SU-DHL-6 (cell line): ENCODE results near the gene KIF24.

ENCODE experiments used
- H2AFZ ChIP-seq: fragments of 200-600 bp; sonication (generic); 2 replicates; pipeline ENCODE4 v1.6.1; 2014; ENCODE audit warnings: low read depth, mild to moderate bottlenecking, moderate library complexity, mixed read lengths, antibody characterized with exemption, low read length; ENCODE audit not compliant: severe bottlenecking
- H3F3A ChIP-seq: fragments of 200-600 bp; shearing (Covaris generic); 2 replicates; pipeline ENCODE4 v1.6.0; 2016; ENCODE audit warnings: antibody characterized with exemption, mild to moderate bottlenecking; ENCODE audit not compliant: insufficient read depth
- H3K27ac ChIP-seq: fragments of 200-600 bp; sonication (generic); 2 replicates; pipeline ENCODE4 v1.5.1; 2016; ENCODE audit warnings: low read depth, mild to moderate bottlenecking, low read length, moderate library complexity, mixed read lengths
- H3K27me3 ChIP-seq: fragments of 200-600 bp; sonication (generic), shearing (Covaris generic); 2 replicates; pipeline ENCODE4 v1.6.0; 2014; ENCODE audit warnings: mild to moderate bottlenecking, low read length
- H3K36me3 ChIP-seq: fragments of 200-600 bp; sonication (generic); 2 replicates; pipeline ENCODE4 v1.6.1; 2014; ENCODE audit warnings: mild to moderate bottlenecking, low read length, mixed read lengths
- H3K4me2 ChIP-seq: fragments of 300-600, 200-600 bp; shearing (Covaris generic), sonication (generic); 2 replicates; pipeline ENCODE4 v1.6.0; 2014; ENCODE audit warnings: low read length, low read depth, mild to moderate bottlenecking; ENCODE audit not compliant: poor library complexity, severe bottlenecking
- H3K4me3 ChIP-seq: fragments of 200-600 bp; sonication (generic); 2 replicates; pipeline ENCODE4 v1.5.1; 2014; ENCODE audit warnings: antibody characterized with exemption, low read length, mild to moderate bottlenecking, mixed read lengths; ENCODE audit not compliant: insufficient read depth, poor library complexity, severe bottlenecking
- H3K79me2 ChIP-seq: fragments of 200-600 bp; sonication (generic); 2 replicates; pipeline ENCODE4 v1.6.1; 2014; ENCODE audit warnings: mild to moderate bottlenecking, low read length, moderate library complexity; ENCODE audit not compliant: insufficient read depth
- H3K9ac ChIP-seq: fragments of 200-600 bp; sonication (generic); 2 replicates; pipeline ENCODE4 v1.7.0; 2014; ENCODE audit warnings: mild to moderate bottlenecking, low read length
- H3K9me2 ChIP-seq: fragments of 200-600 bp; sonication (generic); replicated peaks from 2 replicates; pipeline ENCODE4 v1.6.1; 2014; ENCODE audit warnings: low read length; ENCODE audit not compliant: insufficient read depth
- H3K9me3 ChIP-seq: fragments of 200-600 bp; sonication (generic); 2 replicates; pipeline ENCODE4 v1.6.1; 2014; ENCODE audit warnings: low read length, mixed read lengths; ENCODE audit not compliant: insufficient read depth
- H4K20me1 ChIP-seq: fragments of 200-600 bp; sonication (generic); 2 replicates; pipeline ENCODE4 v1.6.1; 2014; ENCODE audit warnings: low read depth, mild to moderate bottlenecking, antibody characterized with exemption, low read length, moderate library complexity, mixed read lengths
- CTCF ChIP-seq: fragments of 200-600 bp; sonication (generic); IDR thresholded peaks from one replicate; pipeline ENCODE4 v1.5.1; 2017; ENCODE audit warnings: antibody characterized with exemption, mild to moderate bottlenecking, low read length, moderate library complexity; ENCODE audit not compliant: insufficient read depth, poor library complexity, severe bottlenecking
- EZH2phosphoT487 ChIP-seq: fragments of 200-600 bp; sonication (generic), shearing (Covaris generic); conservative IDR thresholded peaks from 2 replicates; pipeline ENCODE4 v1.6.1; 2018; ENCODE audit warnings: mild to moderate bottlenecking, antibody characterized with exemption, low read length, moderate library complexity, mixed read lengths

Gene KIF24

GRCh38 chr9:34374339-34374738, 45.3 kb upstream of the KIF24 start:
- no peak overlapping the region for H3K4me2 ChIP-seq
- no peak overlapping the region for H3K4me3 ChIP-seq
- no peaks in the 10 kb centered on the region for H3K9me3 ChIP-seq
- H2AFZ ChIP-seq = no peak overlapping the region
- no peaks in the 10 kb centered on the region for H3K9me2 ChIP-seq
- H3K9ac ChIP-seq = no peak overlapping the region
- no peak overlapping the region for H3K27ac ChIP-seq
- no peaks in the 10 kb centered on the region for H3K36me3 ChIP-seq
- H3K79me2 ChIP-seq = no peaks in the 10 kb centered on the region
- H3K27me3 ChIP-seq = no peaks in the 10 kb centered on the region
- TF ChIP-seq CTCF = no peak
- no peak for TF ChIP-seq EZH2phosphoT487
- H3F3A ChIP-seq = peaks cover 9% of the 10 kb centered on the region; the same call in 1 of the 2 replicates
- no peaks in the 10 kb centered on the region for H4K20me1 ChIP-seq

- H3K9me2 ChIP-seq = no peaks in the 10 kb centered on the region
- no peak overlapping the region for H3K4me2 ChIP-seq
- no peaks in the 10 kb centered on the region for H3K79me2 ChIP-seq
- peaks cover 9% of the 10 kb centered on the region; the same call in 1 of the 2 replicates for H3F3A ChIP-seq
- no peak overlapping the region for H3K4me3 ChIP-seq
- TF ChIP-seq CTCF = no peak
- TF ChIP-seq EZH2phosphoT487 = no peak
- no peaks in the 10 kb centered on the region for H4K20me1 ChIP-seq
- H3K9ac ChIP-seq = no peak overlapping the region
- H3K27ac ChIP-seq = no peak overlapping the region
- H3K36me3 ChIP-seq = no peaks in the 10 kb centered on the region
- H2AFZ ChIP-seq = no peak overlapping the region
- H3K27me3 ChIP-seq = no peaks in the 10 kb centered on the region
- no peaks in the 10 kb centered on the region for H3K9me3 ChIP-seq
Measured at GRCh38 chr9:34373749-34374148, 44.7 kb upstream of the KIF24 start.

DNA sequence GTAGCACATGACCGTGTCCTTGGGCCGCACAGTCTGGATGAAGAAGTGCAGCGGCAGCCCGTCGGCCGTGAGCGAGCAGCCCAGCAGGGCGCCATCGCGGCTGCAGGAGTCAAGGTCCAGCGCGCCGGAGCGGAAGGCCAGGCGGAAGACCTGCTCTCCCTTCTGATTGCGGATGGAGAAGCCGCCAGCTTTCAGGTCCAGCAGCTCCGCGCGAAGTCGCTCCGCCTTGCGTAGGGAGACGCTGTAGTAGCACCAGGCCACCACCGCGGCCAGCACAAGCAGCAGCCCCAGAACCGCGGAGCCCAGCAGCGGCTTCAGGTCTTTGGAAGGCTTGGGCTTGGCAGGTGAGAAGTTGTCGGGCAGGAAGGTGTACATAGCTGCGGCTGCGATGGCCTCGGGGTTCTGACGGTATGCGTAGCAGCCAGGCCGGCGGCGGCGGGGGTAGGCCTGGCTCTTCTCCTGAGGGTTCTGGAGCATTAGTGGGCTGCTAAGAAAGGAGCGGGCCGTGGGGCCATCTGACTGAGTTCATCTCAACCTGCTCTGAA, 43.5 kb upstream of the KIF24 start:
- H3K27ac ChIP-seq = no peak overlapping the region
- no peaks in the 10 kb centered on the region for H3K27me3 ChIP-seq
- no peak overlapping the region for H3K4me2 ChIP-seq
- H3F3A ChIP-seq = peaks cover 9% of the 10 kb centered on the region; the same call in 1 of the 2 replicates
- no peaks in the 10 kb centered on the region for H3K79me2 ChIP-seq
- peaks cover 6% of the 10 kb centered on the region; the same call in 1 of the 2 replicates for H3K9me3 ChIP-seq
- H2AFZ ChIP-seq = no peak overlapping the region
- H3K9me2 ChIP-seq = no peaks in the 10 kb centered on the region
- no peaks in the 10 kb centered on the region for H4K20me1 ChIP-seq
- H3K9ac ChIP-seq = no peak overlapping the region
- TF ChIP-seq CTCF (no peak), EZH2phosphoT487 (no peak)
- no peak overlapping the region for H3K4me3 ChIP-seq
- no peaks in the 10 kb centered on the region for H3K36me3 ChIP-seq
